BE2C (cell line): ENCODE data around the gene GPR37.

Source experiments
- DNase-seq: peaks from one replicate; pipeline ENCODE4 v3.0.0-alpha.2; 2020
- H3K27me3 ChIP-seq: fragments of 250-450 bp; sonication (Bioruptor Pico); 2 replicates; pipeline ENCODE4 v1.5.1; 2020; ENCODE audit warnings: mild to moderate bottlenecking
- H3K36me3 ChIP-seq: fragments of 250-450 bp; sonication (Bioruptor Pico); 2 replicates; pipeline ENCODE4 v1.5.1; 2020; ENCODE audit warnings: mild to moderate bottlenecking
- H3K4me1 ChIP-seq: fragments of 250-450 bp; sonication (Bioruptor Pico); 2 replicates; pipeline ENCODE4 v1.5.1; 2020
- H3K4me3 ChIP-seq: 2 replicates; pipeline ENCODE4 v1.5.1; 2011; ENCODE audit warnings: low read depth, low read length
- H3K9me3 ChIP-seq: fragments of 250-450 bp; sonication (Bioruptor Pico); 2 replicates; pipeline ENCODE4 v1.5.1; 2020
- TF ChIP-seq, protein P1 (sequence below): IDR thresholded peaks from 2 replicates; pipeline ENCODE4 v1.5.1; 2012; ENCODE audit warnings: mild to moderate bottlenecking, low read depth, low read length

The GPR37 gene

DNA sequence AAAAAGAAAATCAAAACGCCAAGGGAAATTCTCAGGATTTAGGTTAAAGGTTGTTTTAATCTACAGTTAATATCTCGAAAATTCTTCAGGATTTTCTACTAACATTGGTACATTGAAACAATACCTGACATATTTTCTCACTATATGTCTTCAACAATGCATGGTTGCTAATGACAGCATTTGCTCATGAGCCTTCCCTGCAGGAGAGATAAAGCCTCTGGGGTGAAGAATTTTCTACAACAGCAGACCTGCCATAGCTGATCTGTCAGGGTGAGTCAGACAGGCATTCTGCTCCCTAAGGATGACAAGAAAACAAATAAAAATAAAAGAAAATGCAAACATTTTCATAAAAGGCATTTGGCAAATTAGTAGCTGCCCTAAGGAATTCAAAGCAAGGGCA is 11.7 kb upstream of the GPR37 start:
- H3K9me3 ChIP-seq: no peaks in the 10 kb centered on the region
- no peaks in the 10 kb centered on the region for H3K36me3 ChIP-seq
- no peak overlapping the region for H3K4me3 ChIP-seq
- DNase-seq: no peak
- no peaks in the 10 kb centered on the region for H3K4me1 ChIP-seq
- TF ChIP-seq, protein P1, sequence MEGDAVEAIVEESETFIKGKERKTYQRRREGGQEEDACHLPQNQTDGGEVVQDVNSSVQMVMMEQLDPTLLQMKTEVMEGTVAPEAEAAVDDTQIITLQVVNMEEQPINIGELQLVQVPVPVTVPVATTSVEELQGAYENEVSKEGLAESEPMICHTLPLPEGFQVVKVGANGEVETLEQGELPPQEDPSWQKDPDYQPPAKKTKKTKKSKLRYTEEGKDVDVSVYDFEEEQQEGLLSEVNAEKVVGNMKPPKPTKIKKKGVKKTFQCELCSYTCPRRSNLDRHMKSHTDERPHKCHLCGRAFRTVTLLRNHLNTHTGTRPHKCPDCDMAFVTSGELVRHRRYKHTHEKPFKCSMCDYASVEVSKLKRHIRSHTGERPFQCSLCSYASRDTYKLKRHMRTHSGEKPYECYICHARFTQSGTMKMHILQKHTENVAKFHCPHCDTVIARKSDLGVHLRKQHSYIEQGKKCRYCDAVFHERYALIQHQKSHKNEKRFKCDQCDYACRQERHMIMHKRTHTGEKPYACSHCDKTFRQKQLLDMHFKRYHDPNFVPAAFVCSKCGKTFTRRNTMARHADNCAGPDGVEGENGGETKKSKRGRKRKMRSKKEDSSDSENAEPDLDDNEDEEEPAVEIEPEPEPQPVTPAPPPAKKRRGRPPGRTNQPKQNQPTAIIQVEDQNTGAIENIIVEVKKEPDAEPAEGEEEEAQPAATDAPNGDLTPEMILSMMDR: no peak
- no peaks in the 10 kb centered on the region; the same call in 1 of the 2 replicates for H3K27me3 ChIP-seq

DNA sequence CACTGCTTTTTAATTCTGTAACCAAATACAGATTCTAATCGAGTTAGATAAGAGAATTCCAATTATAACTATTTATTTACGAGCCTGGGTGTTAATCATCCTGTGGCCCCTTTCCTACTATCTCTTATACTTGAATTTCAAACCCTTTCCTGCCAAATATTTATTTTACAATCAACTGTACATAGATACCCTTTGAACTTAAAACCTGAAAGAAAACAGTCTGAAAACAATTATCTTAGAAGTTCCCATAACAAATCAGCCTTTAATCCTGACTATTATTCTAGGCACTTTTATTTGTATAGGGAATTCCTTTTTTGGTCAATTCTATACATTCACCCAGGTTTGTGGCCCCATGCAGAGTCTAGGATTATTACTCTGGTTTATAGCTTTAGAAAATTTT is 10.6 kb upstream of the GPR37 start:
- TF ChIP-seq, protein P1: no peak
- Histone ChIP-seq H3K27me3 (no peaks in the 10 kb centered on the region; the same call in 1 of the 2 replicates), H3K36me3 (no peaks in the 10 kb centered on the region), H3K4me3 (no peak overlapping the region), H3K4me1 (no peaks in the 10 kb centered on the region), H3K9me3 (no peaks in the 10 kb centered on the region)
- DNase-seq: no peak

DNA sequence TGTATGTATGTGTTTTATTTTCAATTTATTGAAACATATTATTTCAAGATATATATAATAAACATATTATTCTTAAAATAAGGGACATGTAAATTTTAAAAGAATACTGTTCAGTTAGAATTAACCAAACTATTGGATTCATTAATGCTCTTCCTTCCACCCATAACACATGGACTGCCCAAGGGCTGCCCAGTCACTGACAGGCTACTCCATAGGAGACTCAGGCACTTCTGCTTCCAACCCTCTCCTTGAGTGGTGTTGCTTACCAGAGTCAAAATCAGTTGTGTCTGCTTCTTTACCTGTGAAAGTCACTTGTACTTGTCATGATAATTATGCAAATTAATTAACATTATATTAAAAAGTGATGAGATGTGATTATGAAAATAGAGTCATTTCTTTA is 9.8 kb upstream of the GPR37 start:
- DNase-seq: no peak
- H3K4me1 ChIP-seq: no peaks in the 10 kb centered on the region
- no peak overlapping the region for H3K4me3 ChIP-seq
- H3K27me3 ChIP-seq: no peaks in the 10 kb centered on the region; the same call in 1 of the 2 replicates
- no peaks in the 10 kb centered on the region for H3K36me3 ChIP-seq
- TF ChIP-seq, protein P1: no peak
- H3K9me3 ChIP-seq: no peaks in the 10 kb centered on the region

DNA sequence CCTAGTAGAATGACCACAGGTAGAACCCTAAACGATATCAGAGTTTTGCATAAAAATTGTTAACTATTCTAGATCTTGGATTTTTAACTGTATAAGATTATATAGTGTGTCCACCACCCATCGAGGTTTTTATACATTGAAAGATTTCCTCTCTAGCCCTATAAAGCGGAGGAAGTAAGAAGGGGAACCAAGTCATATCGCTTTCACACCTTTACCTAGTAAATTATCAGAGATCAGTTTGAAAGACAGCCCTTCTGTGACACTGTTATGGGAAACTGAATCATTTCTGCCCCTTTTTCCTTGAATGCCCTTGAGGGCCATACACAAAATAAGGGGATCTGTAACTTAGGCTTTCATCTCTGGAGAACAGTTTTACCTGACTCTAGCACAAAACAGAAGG is 8.3 kb upstream of the GPR37 start:
- no peaks in the 10 kb centered on the region for H3K9me3 ChIP-seq
- TF ChIP-seq, protein P1: no peak
- no peaks in the 10 kb centered on the region; the same call in 1 of the 2 replicates for H3K27me3 ChIP-seq
- H3K4me1 ChIP-seq: no peaks in the 10 kb centered on the region
- no peak for DNase-seq
- H3K36me3 ChIP-seq: no peaks in the 10 kb centered on the region
- no peak overlapping the region for H3K4me3 ChIP-seq

DNA sequence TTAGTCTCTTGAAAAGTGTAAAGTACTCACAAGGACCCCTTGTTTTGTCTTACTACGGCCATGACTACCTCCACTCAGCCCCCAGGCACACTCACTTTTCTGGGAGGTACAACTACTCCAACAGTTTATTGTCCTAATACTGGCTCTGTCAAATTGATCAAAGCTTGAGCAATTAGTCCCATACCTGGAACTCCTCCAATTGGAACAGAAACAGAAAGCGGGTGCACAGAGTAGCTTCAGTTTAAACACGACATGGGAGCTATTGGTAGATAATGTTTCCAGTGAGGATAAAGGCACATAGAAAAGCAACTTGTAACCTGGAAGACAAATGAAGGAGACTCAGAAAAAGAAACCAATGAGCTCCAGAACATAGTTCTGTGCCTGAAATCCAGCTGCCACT is 7.7 kb upstream of the GPR37 start:
- DNase-seq: no peak
- Histone ChIP-seq H3K9me3 (no peaks in the 10 kb centered on the region), H3K36me3 (no peaks in the 10 kb centered on the region), H3K4me3 (no peak overlapping the region), H3K4me1 (no peaks in the 10 kb centered on the region), H3K27me3 (no peaks in the 10 kb centered on the region; the same call in 1 of the 2 replicates)
- TF ChIP-seq, protein P1: no peak

DNA sequence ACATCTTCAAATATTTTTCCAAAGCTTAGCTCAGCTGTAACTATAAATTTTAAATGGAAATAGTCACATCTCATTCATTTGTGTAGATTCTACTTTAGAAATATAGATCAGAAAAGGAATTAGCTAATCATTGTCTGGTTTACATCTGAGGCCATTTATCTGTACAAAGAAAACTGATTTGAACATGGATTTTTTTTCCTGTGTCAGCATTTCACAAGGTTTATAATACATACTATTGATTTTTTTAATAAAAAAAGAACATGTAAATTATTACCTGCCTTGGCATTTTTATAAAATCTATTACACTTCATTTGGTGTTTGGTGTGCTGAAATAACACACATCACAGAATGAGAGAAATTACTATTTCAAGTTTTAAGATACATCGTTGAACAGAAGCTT is 3.5 kb upstream of the GPR37 start:
- Histone ChIP-seq H3K27me3 (peaks cover 27% of the 10 kb centered on the region), H3K36me3 (no peaks in the 10 kb centered on the region), H3K9me3 (no peaks in the 10 kb centered on the region), H3K4me1 (no peaks in the 10 kb centered on the region), H3K4me3 (no peak overlapping the region)
- TF ChIP-seq, protein P1: no peak
- DNase-seq: no peak
